Umbilical cord (tissue), 2 donors: ENCODE data around the gene SLC25A33. TPM values are rescaled to one million over a fixed set of nuclear protein-coding genes. Genes with fewer than 3 reads are reported as not detected.
"Not testable (repeated sequence)": the region's sequence is repeated elsewhere in the genome, so short reads cannot be mapped to it uniquely, and the experiment has no call there.

Experiments used
- DNase-seq: peaks from one replicate; pipeline ENCODE4 v3.0.0-alpha.2; 2015; ENCODE audit warnings: low spot score
- total RNA-seq: library from RNA; depleted of rRNA; stranded (reverse); fragments of >200 nt; gene quantifications from one replicate; pipeline ENCODE4 v1.2.3, GENCODE V29; 2014; ENCODE audit warnings: low replicate concordance; ENCODE audit not compliant: insufficient read depth

The SLC25A33 gene
- total RNA-seq, 1 donor from 2014 or later: 6.0 TPM

- DNase-seq: no peak
Observed at GRCh38 chr1:9621032-9621431, 81.8 kb downstream of the SLC25A33 start.

GRCh38 chr1:9624081-9624480 lies 84.8 kb downstream of the SLC25A33 start:
- no peak for DNase-seq

- not testable (repeated sequence) for DNase-seq
Observed at GRCh38 chr1:9625030-9625429, 85.8 kb downstream of the SLC25A33 start.

GRCh38 chr1:9626201-9626608 lies 86.9 kb downstream of the SLC25A33 start:
- DNase-seq: no peak

- no peak for DNase-seq
Observed at GRCh38 chr1:9628541-9629444, 89.5 kb downstream of the SLC25A33 start.

GRCh38 chr1:9629445-9630201 lies 90.4 kb downstream of the SLC25A33 start:
- no peak for DNase-seq

GRCh38 chr1:9630331-9631111 lies 91.3 kb downstream of the SLC25A33 start:
- DNase-seq: no peak

- DNase-seq: no peak
Observed at GRCh38 chr1:9631613-9632012, 92.3 kb downstream of the SLC25A33 start.

- no peak for DNase-seq
Observed at GRCh38 chr1:9633493-9633892, 94.2 kb downstream of the SLC25A33 start.

- no peak for DNase-seq
Observed at GRCh38 chr1:9634582-9634981, 95.3 kb downstream of the SLC25A33 start.

Other genes starting within 250 kb of the SLC25A33 start
- 43.3 TPM for gene SPSB1, start 246.6 kb upstream of the SLC25A33 start, total RNA-seq
- 3.6 TPM for gene TMEM201, start 49.4 kb downstream of the SLC25A33 start, total RNA-seq
- gene PIK3CD, start 112.3 kb downstream of the SLC25A33 start, total RNA-seq: 6.0 TPM